Fibroblast of lung (primary cell): ENCODE results near the gene LAMP5. TPM values are rescaled to one million over a fixed set of nuclear protein-coding genes. Genes with fewer than 3 reads are reported as not detected.

Experiments
- DNase-seq, 2 donors: peaks; one replicate each; pipeline versions ENCODE4 v3.0.0 to v3.0.0-alpha.2; 2010; ENCODE audit warnings: low read depth in 2 of 2
- H2AFZ ChIP-seq: 2 replicates; pipeline ENCODE4 v1.5.1; 2012; ENCODE audit warnings: low read length, control low read depth, inconsistent platforms
- H3K27ac ChIP-seq: 2 replicates; pipeline ENCODE4 v1.5.1; 2011; ENCODE audit warnings: low read length, control low read depth; ENCODE audit not compliant: insufficient read depth
- H3K27me3 ChIP-seq: 2 replicates; pipeline ENCODE4 v1.5.1; 2011; ENCODE audit warnings: mild to moderate bottlenecking, low read length; ENCODE audit not compliant: control insufficient read depth, insufficient read depth
- H3K36me3 ChIP-seq: 2 replicates; pipeline ENCODE4 v1.5.1; 2011; ENCODE audit warnings: low read length; ENCODE audit not compliant: control insufficient read depth, insufficient read depth
- H3K4me1 ChIP-seq: 2 replicates; pipeline ENCODE4 v1.5.1; 2011; ENCODE audit warnings: low read length; ENCODE audit not compliant: control insufficient read depth, insufficient read depth; ENCODE audit errors: extremely low read depth
- H3K4me2 ChIP-seq: 2 replicates; pipeline ENCODE4 v1.5.1; 2011; ENCODE audit warnings: low read length, control low read depth; ENCODE audit not compliant: insufficient read depth; ENCODE audit errors: extremely low read depth
- H3K4me3 ChIP-seq, 4 experiments: fragments of 200-600 bp in 1 of 4; sonication (generic) in 1 of 4; replicated peaks in 1 of 4; 2 replicates each; pipeline ENCODE4 v1.5.1; 2011 to 2016; ENCODE audit warnings: low read length in 4 of 4, low read depth in 3 of 4, mild to moderate bottlenecking in 3 of 4, control low read depth in 2 of 4, inconsistent platforms in 1 of 4, mixed read lengths in 1 of 4; ENCODE audit not compliant: insufficient read depth in 1 of 4; ENCODE audit errors: control extremely low read depth in 1 of 4
- H3K79me2 ChIP-seq: 2 replicates; pipeline ENCODE4 v1.5.1; 2012; ENCODE audit warnings: mild to moderate bottlenecking, low read length, inconsistent platforms; ENCODE audit not compliant: control insufficient read depth, insufficient read depth
- H3K9ac ChIP-seq: 2 replicates; pipeline ENCODE4 v1.5.1; 2011; ENCODE audit warnings: mild to moderate bottlenecking, low read length, control low read depth; ENCODE audit not compliant: insufficient read depth
- H3K9me3 ChIP-seq: 2 replicates; pipeline ENCODE4 v1.5.1; 2012; ENCODE audit warnings: low read depth, low read length; ENCODE audit not compliant: control insufficient read depth, insufficient read depth
- H4K20me1 ChIP-seq: 2 replicates; pipeline ENCODE4 v1.5.1; 2011; ENCODE audit warnings: low read length; ENCODE audit not compliant: control insufficient read depth, insufficient read depth; ENCODE audit errors: extremely low read depth
- EZH2 ChIP-seq: IDR thresholded peaks from 2 replicates; pipeline ENCODE4 v1.5.1; 2012; ENCODE audit warnings: low read length, control low read depth, mild to moderate bottlenecking; ENCODE audit errors: missing control alignments
- polyA plus RNA-seq, 2 donors: library from polyadenylated mRNA; depleted of rRNA in 1 of 2; stranded (reverse) in 1 of 2; unstranded in 1 of 2; fragments of >200 nt; gene quantifications; 2 replicates each; pipeline ENCODE4 v1.2.1, GENCODE V29; 2011 to 2012; ENCODE audit warnings: missing spikeins in 1 of 2
- total RNA-seq: library from RNA; depleted of rRNA; stranded (reverse); fragments of >200 nt; gene quantifications from 2 replicates; pipeline ENCODE4 v1.2.1, GENCODE V29; 2014
- TF ChIP-seq, protein P1 (sequence below), 2 donors: IDR thresholded peaks in 1 of 2; conservative IDR thresholded peaks in 1 of 2; 1 replicate in 1 of 2; 2 replicates in 1 of 2; pipeline ENCODE4 v1.5.1; 2011 to 2012; ENCODE audit warnings: low read length in 2 of 2, control low read depth in 1 of 2, inconsistent platforms in 1 of 2, low read depth in 1 of 2, mild to moderate bottlenecking in 1 of 2

The LAMP5 gene
- total and polyA plus RNA-seq, 2 donors (not counting 1 experiment from before 2014, with no cell fraction given), result 0.92 to 2.1 TPM

DNA sequence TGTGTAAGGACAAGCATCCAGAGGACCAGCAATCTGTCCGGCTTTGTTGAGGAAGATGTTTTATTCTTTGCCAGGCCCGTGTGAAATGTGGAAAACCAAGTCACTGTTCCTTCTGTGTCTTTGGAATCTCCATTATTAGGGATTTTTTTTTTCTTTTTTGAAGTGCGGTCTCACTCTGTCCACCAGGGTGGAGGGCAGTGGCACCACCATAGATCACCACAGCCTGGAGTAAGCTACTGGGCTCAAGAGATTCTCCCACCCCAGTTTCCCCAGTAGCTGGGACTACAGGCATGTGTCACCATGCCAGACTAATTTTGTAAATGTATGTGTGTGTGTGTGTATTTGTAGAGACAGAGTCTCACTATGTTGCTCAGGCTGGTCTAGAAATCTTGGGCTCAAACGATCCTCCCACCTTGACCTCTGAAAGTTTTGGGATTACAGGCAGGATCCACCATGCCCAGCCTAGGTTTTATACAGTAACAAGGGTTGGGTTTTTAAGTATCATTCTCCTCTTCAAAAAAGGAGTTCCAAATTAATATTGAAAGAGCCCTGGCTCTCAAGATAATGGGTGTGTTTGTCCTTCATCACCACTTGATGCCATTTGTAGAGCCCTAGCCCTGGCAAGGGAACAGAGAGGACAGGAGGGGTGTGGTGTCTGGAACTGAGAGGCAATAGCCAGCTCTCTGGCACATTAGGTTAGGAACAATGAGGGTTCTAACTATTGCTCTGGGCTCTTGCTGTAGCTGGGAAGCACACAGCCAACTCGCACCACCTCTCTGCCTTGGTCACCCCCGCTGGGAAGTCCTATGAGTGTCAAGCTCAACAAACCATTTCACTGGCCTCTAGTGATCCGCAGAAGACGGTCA is 3.1 kb downstream of the LAMP5 start:
- Histone ChIP-seq H3K79me2 (no peaks in the 10 kb centered on the region), H3K9ac (no peak overlapping the region), H3K9me3 (no peaks in the 10 kb centered on the region), H3K4me1 (no peaks in the 10 kb centered on the region), H3K4me3 (no peak overlapping the region), H3K27me3 (peaks cover 34% of the 10 kb centered on the region), H2AFZ (no peak overlapping the region), H4K20me1 (no peaks in the 10 kb centered on the region), H3K27ac (no peak overlapping the region), H3K4me2 (no peak overlapping the region), H3K36me3 (no peaks in the 10 kb centered on the region)
- no peak for DNase-seq
- TF ChIP-seq, protein P1, sequence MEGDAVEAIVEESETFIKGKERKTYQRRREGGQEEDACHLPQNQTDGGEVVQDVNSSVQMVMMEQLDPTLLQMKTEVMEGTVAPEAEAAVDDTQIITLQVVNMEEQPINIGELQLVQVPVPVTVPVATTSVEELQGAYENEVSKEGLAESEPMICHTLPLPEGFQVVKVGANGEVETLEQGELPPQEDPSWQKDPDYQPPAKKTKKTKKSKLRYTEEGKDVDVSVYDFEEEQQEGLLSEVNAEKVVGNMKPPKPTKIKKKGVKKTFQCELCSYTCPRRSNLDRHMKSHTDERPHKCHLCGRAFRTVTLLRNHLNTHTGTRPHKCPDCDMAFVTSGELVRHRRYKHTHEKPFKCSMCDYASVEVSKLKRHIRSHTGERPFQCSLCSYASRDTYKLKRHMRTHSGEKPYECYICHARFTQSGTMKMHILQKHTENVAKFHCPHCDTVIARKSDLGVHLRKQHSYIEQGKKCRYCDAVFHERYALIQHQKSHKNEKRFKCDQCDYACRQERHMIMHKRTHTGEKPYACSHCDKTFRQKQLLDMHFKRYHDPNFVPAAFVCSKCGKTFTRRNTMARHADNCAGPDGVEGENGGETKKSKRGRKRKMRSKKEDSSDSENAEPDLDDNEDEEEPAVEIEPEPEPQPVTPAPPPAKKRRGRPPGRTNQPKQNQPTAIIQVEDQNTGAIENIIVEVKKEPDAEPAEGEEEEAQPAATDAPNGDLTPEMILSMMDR (conservative IDR thresholded peaks at IDR 0.05 in 1 of 2, IDR thresholded peaks at IDR 0.05 in 1 of 2; ENCODE audit: low read depth in 1 of 2, low read length in 2 of 2), result no peak
- no peak for TF ChIP-seq EZH2

DNA sequence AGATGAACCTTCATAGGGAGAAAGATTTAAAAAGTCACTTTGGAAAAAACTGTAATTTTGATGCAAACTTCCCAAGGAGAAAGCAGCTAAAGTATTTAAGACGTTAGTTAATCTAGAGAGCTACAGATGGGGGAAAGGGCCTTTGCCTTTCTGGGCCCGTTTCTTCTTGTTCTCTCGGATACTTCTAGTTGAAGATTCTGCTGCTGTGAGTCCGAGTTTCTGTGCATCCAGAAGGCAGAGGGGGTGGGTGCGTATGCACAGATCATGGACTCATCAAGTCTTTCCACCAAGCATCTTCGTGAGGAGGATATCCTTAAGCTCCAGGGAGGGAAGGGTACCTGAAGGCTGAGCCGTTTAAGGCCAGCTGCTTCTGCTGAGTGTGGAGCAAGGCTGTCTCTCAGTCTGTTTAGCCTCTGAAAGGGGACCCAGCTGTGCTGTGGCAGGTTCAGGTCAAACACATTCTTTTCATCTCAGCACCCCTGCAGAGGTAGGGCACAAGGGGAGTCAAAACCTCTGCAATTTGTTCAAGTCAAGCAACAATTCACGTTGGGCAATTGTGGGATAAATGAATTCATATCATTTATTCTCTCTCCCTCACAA is 4.3 kb downstream of the LAMP5 start:
- Histone ChIP-seq H3K9ac (no peak overlapping the region), H2AFZ (no peak overlapping the region), H3K4me3 (no peak overlapping the region), H3K27ac (no peak overlapping the region), H3K4me2 (no peak overlapping the region), H3K4me1 (no peaks in the 10 kb centered on the region), H4K20me1 (no peaks in the 10 kb centered on the region), H3K27me3 (peaks cover 33% of the 10 kb centered on the region), H3K9me3 (no peaks in the 10 kb centered on the region), H3K36me3 (no peaks in the 10 kb centered on the region), H3K79me2 (no peaks in the 10 kb centered on the region)
- TF ChIP-seq, protein P1 (conservative IDR thresholded peaks at IDR 0.05 in 1 of 2, IDR thresholded peaks at IDR 0.05 in 1 of 2; ENCODE audit: low read depth in 1 of 2, low read length in 2 of 2), result no peak
- no peak for TF ChIP-seq EZH2
- DNase-seq, result no peak

DNA sequence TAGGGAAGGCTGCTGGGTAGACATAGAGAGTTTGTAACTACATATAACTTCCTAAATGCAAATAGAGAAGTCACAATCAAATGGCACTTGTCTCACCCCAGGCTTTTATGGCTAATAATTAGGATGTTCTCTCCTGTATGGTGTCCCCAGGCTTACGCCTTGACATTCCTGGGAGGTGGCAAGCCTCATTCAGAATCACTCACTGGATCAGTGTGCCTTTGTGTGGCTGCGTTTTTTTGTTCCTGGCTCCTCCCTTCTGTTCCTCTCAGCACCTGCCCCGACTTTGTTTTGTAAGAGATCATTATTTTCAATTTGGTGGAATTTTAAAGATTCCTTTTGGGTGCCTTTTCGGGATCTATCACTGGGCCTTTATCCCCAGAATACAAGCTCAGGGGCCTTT is 5.7 kb downstream of the LAMP5 start:
- H3K4me3 ChIP-seq, result no peak overlapping the region
- H3K4me1 ChIP-seq, result no peaks in the 10 kb centered on the region
- H2AFZ ChIP-seq, result no peak overlapping the region
- no peaks in the 10 kb centered on the region for H3K9me3 ChIP-seq
- no peaks in the 10 kb centered on the region for H3K36me3 ChIP-seq
- H3K27ac ChIP-seq, result no peak overlapping the region
- H3K79me2 ChIP-seq, result no peaks in the 10 kb centered on the region
- DNase-seq, result no peak
- H4K20me1 ChIP-seq, result no peaks in the 10 kb centered on the region
- H3K4me2 ChIP-seq, result no peak overlapping the region
- H3K9ac ChIP-seq, result no peak overlapping the region
- TF ChIP-seq EZH2, result no peak
- TF ChIP-seq, protein P1 (conservative IDR thresholded peaks at IDR 0.05 in 1 of 2, IDR thresholded peaks at IDR 0.05 in 1 of 2; ENCODE audit: low read depth in 1 of 2, low read length in 2 of 2), result no peak
- peaks cover 25% of the 10 kb centered on the region for H3K27me3 ChIP-seq
